Amniotic stem cell (primary cell): ENCODE data around the gene HS6ST3.
"Not testable (repeated sequence)": the region's sequence is repeated elsewhere in the genome, so short reads cannot be mapped to it uniquely, and the experiment has no call there.

ENCODE experiments used
- DNase-seq: peaks from one replicate; lab custom pipeline; 2025; lab: John Stamatoyannopoulos, UW

The HS6ST3 gene

DNA sequence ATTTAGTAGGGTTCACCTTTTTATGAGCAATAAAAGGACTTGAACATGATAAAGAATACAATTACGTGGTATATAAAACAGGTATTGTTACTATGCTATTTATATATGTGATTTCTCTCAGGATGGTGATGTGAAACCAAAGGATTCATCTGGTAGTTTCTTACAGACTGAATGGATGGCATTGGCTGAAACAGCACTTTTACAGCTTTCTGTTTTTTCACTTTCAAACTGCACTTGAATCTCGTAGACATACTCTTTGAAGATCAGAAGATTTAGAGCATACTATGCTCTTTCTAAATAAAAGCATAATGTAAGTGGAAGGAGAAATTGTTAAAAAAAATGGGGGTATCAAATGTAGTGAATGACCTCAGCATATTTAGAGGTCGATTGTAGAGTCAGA is 354.8 kb downstream of the HS6ST3 start:
- DNase-seq = no peak

DNA sequence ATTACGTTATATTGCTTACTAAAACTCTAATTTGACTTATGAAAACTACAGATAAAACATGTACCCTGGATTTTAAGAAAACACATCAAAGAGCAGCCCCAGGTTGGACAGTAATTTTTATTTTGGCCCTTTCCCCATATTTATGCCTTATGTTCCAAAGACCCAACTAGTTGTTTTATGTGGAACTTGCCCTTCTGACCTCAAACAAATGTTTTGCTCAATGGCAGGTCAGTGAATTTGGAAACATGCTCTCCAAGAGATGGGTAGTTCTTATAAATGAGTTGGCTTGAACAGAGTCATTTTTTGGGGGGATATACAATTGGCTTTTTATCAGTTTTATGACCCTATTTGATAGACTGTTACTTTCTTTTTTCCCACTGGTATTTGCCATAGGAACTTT is 360.0 kb downstream of the HS6ST3 start:
- DNase-seq = no peak

DNA sequence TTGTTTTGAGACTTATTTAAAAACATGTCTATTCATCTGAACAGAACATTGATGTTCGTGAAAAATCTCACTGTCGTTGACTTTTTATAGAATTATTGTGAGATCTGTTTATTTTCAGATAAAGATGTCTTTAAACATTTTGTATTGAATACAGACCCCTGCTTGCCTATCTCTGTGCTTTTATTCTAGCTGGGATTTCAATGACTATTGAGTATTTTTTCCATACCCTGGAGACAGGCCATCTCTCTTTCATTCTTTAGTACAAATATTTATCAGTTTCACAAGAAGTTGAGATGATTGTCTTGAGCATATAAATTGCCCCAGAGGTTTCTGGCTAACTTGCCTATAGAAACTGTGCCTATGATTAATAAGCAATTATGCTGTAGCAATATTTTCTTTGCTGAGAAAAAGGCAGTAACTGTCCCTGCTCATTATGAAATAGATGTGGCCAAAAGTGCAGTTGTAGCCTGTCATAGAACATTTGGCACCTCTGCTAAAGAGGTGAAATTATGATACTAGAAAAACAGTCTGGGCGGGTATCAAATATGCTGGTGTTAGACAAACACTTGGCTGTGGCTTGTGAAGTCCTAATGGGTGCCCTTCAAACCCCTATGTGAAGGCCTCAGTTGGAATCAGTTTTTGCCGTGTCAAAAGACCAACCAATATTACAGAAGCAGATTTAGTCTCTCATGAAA is 360.6 kb downstream of the HS6ST3 start:
- DNase-seq = no peak

DNA sequence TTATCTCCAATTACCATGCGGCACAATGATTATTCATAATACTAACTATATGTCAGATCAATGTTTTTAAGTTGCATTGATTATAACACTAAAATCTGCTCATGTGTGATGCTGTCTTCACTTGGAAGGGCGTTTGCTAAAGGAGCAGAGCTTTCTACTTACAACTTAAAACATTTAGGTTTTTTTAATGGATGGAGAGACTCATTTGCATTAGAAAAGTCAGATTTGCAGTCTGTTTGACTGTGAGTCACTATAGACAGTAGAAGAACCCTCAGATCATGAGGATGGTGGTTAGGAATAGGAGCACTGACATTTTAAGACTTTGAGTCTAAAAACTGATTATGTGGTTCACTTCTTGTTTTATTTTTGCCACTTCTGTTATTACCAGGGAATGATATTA is 364.6 kb downstream of the HS6ST3 start:
- DNase-seq = no peak

DNA sequence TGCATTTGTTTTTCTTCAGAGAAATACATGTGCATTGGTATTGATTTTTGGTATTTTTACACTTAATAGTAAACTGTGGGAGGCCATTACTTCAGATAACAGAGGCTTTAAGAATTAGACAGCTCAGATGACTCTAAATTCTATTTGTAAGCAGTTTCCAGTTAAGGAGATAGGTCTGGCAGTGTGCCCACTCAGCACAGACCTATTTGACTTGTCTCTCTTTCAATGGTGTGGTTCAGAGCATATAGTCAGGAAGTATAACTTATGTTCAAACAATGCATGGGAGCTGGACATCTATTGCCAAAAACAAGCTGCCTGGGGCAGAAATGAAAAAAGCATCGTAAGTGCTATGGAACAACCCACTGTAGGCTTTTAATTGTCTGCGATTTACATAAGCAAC is 370.7 kb downstream of the HS6ST3 start:
- no peak for DNase-seq

DNA sequence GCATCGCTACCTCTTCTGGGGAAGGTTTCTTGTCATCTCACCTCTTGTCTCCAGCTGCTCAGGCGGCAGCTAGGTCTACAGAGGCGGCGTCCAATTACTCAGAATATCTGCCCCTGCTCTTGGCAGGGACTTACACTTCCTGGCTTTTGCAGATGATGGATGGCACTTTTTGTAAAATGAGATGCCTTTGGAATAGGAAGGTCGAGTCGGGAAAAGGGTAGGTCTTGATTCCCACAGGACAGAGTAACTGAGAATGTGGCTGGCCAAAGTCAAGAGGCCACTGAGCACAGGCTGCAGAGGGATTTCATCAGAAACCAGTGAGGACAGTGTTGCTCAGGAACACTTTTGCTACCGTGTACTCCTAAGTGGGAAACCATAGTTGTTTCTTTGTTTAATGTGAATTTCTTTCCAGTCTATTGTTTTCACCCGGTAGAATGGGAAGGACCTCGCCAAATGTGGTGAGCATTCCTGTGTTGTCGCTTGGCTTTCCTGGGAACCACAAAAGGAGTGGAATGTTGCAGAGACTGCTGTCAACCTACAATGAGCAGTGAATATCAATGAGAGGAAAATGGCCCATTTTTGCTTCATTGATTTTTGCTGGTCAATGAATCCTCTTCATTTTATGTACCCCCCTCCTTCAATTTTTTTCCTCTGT is 383.7 kb downstream of the HS6ST3 start:
- DNase-seq = no peak

DNA sequence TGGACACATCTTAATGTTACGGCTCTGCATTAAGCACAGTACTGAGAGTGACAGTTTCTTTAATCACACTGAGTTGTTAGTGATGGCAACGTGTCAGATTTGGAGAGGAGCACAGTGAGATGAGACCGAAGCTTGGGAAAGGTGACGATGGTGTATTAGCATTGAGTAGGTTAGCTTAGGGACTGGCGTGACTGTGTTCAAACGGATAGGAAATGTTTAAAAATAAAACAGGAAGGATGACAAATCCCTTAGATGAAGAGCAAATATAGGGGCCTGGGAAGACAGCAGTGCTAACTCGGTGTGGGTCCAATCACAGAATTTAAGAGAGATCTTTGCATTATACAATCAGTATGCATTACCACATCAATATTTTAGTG is 384.3 kb downstream of the HS6ST3 start:
- no peak for DNase-seq

DNA sequence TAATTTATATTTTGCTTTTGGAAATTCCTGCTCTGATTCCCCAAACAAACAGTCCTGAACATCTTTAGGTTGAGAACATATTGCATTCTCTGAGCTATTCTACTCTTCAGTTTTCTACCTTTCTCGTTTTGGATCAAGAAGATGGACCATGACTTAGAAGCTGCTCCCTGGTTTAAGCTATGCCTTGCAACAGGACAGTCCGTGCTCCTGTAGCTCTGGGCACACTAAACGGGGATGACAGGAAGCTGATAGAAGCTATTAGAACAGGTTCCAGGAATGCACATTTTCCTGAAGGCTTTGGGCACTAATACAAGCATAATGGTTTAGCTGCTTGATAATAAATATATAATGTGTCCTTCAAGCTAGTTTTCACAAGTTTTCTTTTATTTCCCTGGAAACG is 385.2 kb downstream of the HS6ST3 start:
- no peak for DNase-seq

DNA sequence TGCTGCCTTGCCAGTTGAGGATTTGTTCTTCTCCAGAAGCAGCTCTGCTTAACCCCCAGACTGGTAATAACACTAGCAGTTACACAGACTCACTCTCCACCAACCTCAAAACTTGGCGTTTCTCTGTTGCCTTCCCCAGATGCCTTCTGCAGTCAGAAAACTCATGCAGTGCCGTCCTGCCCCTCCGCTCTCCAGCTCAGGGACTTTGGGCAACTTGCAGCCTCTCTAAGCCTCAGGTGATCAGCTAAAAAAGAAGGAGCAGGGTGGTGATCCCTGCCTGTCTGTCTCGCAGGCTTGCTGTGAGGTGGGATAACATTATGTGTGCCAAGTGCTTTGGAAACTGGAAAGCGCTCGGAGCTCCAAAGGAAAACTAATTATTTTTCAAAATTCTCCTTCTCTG is 391.6 kb downstream of the HS6ST3 start:
- DNase-seq = no peak

DNA sequence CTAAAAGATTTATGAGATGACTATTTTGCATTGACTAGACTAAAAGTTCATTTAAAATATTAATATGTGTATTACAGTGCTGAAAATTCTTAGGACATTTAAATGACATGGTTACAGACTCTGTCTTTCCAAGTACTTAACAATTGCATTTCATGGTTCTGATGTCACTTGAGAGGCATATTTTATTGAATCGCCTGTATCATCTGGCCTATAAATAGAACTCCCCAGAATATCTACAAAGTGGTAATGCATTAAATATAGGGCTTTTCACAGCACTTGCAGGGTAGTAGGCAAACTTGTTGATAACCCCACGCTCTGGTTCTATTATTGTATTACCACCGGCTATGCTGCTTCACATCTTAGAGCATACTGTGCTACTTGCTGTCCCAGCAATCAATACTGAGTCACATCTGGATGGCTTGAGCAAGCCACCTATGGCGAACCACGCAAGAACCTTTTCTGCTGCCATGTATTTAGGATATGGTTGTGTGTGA is 400.6 kb downstream of the HS6ST3 start:
- no peak for DNase-seq

DNA sequence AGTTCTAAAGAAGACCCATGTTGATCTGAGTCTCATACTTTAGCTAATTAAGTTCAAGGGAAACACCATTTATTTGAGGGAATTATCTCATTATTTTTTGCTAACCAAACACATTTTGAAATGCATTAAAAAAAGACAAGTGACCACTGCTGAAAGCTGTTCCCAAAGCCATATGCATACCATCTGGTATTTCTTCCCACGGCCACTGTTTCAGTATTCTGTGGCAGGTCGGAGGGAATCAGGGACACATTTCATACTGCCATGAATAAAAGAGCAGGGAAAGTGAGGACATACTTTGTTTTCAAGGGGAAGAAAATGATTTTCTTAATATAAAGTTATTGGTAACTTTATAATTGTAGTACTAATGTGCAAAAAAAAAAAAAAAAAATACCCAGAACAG is 401.2 kb downstream of the HS6ST3 start:
- DNase-seq = no peak

DNA sequence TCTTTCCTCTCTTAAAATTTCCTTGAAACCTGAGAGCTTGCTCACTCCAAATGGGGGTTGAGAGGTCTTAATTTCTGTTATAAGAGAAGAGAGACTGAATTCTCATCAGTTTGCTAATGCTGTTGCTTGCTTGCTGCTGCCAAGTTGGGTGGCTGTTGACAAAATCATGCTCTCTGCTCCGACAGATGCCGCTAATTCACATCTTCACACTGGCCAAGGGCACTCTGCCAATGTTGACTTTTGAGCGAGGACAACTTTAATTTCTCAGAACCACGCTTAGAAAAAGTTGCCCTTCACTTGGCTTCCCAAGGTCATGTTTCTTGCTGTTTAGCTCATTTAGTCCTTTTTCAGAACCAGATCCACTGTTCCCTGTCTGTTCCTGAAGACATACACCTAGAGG is 402.9 kb downstream of the HS6ST3 start:
- DNase-seq = no peak

DNA sequence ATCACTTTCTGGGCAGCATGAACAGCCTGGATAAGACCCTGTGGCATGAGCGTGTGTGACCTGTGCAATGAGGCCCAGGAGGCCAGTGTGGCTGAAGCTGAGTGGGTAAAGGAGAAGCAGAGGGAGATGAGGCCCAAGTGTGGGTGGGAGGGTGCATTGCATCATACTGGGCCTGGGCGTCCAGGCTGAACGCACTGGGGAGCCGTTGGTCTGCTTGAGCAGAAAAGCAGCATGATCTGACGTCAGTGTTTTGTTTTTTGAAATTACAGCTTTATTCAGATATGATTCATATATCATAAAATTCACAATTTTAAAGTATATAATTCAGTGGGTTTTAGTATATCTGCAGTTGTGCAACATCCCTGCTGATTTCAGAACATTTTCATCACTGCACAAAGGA is 409.7 kb downstream of the HS6ST3 start:
- DNase-seq = no peak

DNA sequence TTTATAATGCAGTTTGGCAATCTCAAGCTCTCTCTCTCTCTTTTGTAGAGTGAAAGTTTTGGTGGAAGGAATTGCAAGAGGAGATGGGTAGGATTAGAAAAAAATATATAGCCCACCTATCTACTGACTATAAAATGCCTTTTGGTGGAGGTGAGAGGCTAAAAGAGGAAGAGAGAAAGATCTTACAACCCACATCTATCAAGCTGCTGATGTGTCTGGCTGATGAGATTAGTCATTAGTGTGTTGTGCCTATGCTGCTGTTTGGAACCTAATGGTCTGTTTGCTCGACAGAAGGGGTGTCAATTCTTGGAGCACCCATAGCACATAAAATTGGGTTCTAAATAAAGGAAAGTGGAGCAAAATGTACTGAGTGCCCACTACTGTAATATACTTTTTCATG is 411.0 kb downstream of the HS6ST3 start:
- DNase-seq = no peak

DNA sequence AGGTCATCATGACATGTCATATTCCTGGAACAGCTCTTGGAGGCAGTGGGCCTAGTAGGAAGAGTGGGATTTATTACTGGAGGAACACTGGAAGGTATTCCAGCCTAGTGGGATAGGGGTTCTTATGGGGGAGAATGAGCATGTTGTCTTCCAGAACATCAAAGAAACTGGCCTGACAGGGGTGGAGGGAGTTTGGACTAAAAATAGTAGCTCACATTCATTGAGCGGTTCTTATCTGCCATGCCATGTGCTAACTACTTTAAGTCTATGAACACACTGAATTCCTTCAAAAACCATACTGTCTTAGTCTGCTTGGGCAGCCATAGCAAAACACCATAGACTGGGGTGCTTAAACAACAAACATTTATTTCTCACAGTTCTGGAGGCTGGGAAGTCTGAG is 413.6 kb downstream of the HS6ST3 start:
- DNase-seq = no peak

DNA sequence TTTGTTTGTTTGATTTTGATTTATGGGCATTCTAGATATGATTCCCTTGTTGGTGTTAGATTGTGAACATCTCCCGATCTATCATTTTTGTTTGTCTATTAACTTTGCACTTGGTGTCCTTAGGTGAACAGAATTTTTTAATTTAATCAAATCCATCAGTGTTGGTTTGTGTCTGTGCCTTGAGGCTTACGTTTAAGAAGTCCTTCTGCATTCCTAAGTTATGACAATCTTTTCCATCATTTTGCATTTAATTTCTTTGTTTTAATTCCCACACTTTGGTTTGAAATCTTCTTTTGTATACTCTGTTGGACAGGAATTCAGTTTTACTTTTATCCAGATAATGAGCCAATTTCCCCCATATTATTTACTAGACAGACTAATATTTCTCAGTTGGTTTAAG is 421.7 kb downstream of the HS6ST3 start:
- no peak for DNase-seq

DNA sequence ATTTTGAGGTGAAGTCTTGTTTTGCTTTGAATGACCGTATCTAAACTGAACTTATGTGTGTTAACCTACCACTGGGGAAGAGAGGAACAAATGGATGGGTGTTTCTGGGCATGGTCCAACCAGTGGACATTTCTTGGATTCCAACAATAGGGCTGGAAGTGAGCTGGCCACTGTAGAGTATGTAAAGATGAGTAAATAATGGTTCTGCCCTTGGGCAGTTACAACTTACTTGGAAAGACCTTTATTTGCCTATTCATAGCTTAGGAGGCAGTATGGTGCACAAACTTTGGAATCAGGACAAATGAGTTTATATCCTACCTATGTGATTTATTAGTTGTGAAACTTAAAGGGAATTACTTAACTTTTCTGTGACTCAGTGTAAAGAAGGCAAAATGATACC is 429.5 kb downstream of the HS6ST3 start:
- DNase-seq = no peak

DNA sequence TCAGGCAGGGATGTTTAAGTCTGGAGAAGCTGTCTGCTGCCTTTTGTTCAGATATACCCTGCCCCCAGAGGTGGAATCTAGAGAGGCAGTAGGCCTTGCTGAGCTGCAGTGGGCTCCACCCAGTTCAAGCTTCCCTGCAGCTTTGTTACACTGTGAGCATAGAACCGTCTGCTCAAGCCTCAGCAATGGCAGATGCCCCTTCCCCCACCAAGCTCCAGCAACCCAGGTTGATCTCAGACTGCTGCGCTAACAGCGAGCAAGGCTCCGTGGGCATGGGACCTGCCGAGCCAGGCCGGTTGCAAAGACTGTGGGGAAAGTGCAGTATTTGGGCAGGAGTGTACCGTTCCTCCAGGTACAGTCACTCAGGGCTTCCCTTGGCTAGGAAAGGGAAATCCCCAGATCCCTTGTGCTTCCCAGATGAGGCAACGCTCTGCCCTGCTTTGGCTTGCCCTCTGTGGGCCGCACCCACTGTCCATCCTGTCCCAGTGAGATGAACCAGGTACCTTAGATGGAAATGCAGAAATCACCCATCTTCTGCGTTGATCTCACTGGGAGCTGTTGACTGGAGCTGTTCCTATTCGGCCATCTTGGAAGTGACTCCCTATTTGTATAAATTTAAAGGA is 434.6 kb downstream of the HS6ST3 start:
- DNase-seq = not testable (repeated sequence)

DNA sequence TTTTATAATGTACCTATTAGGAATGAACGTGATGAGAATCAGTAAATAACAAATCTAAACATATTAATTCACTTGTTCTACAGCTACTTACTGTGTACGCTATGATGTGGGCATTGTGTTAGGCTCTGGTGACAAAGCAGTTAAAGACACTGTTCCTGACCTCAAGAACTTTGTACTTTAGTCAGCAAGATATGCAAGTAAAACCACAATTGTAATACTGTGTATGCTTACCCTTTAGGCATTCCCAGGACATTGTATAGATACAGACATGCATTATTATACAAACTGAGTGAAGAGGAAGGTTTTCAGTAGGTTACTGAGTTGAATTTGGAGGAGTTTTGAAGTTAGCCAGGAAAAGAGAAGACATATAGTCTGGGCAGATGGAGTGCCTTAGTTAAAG is 435.8 kb downstream of the HS6ST3 start:
- DNase-seq = no peak

DNA sequence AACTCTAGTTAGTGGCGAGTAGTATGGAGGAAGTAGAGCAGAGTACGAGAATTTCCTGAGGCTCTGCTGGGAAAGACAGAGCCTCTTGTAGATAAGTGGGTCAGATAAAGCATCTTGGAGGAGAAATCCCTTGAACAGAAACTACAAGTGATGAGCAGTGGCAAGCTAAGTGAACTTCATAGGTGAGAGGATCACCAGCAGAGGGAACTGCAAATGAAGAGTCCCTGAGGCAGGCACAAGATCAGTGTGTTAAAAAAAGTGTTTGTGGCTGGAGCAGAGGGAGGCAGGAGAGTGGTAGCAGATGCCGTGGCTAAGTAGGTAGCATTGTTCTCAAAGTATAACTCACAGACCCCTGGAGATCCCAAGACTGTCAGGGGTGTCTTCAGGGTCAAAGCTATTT is 437.6 kb downstream of the HS6ST3 start:
- no peak for DNase-seq

DNA sequence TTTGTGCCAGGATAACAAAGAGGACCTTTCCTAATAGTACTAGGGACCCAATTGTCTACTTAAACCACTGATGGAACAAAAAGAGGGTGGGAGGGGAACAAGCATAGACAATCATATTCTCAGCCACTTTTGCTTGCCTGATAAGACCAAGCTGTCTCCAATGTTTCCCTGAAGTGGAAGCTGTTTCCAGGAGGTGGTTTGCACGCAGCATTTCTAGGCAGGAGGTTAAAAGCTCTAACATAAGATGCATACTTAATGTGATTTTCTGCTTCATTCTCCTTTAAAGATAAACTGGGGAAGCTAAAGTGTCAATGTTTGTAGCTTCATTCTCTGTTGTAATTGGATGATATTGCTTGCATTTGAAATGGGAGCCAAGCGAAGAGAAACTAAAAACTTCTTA is 442.9 kb downstream of the HS6ST3 start:
- no peak for DNase-seq

DNA sequence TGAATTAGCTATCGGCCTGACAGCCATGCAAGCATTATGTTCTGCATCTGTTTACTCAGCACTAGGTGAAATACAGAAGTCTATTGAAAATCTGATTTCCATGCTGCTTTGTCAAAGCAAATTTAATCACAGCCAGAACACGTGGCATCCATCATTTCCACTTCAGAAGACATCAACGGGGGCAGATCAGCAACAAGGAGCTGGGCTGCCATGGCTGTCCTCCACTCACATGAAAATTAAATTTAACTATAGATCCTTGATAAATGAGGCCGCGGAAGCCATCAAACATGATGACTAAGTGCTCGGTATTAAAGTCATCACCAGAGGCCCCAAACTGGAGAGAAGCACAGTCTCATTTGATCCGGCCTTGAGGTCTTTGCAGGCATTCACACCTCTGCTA is 443.5 kb downstream of the HS6ST3 start:
- no peak for DNase-seq

DNA sequence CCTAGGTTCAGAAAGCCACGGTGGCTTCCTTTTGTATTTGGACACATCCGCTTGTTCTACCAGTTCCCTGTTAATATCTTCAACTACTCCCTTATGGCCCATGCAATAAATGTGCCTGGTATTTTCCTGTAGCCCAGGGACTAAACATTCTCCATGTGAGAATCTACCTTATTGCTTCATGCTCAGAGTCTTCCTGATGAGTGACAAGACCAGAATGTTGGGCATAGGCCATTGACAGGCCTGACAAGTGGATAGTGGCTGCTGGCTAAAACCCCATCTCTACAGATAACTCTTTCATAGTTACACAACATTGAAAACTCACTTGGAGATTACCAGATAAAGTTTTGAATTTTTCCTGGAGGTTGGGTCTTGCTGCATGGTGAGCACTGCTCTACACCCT is 449.9 kb downstream of the HS6ST3 start:
- no peak for DNase-seq

DNA sequence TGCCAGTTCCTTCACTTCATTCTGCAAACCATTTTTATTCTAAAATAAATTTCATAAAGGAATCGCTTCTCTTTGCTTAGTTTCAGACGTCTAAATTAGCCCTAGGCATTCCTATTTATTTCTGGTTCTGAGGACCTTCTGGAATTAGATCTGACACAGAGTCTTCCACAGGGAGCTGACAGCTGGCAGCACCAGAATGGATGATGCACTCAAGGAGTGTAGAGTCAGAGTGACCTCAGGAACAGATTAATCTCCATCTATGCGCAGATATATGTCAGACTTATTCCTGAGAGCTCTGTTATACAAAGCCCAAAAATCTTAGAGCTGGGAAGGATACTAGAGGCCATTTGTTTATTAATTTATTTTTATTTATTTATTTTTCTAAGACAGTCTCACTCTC is 450.8 kb downstream of the HS6ST3 start:
- no peak for DNase-seq
